AG09319 (cell line): ENCODE data around the gene LRFN3.

Source experiments
- DNase-seq: peaks from one replicate; pipeline ENCODE4 v3.0.0-alpha.2; 2010; ENCODE audit warnings: low read depth; ENCODE audit errors: extremely low read depth
- TF ChIP-seq, protein P1 (sequence below): IDR thresholded peaks from 2 replicates; pipeline ENCODE4 v1.5.1; 2011; ENCODE audit warnings: low read depth, mild to moderate bottlenecking, inconsistent platforms, low read length, moderate library complexity

Gene LRFN3

GRCh38 chr19:35983177-35983576 is 47.0 kb downstream of the LRFN3 start:
- no peak for DNase-seq
- TF ChIP-seq, protein P1, sequence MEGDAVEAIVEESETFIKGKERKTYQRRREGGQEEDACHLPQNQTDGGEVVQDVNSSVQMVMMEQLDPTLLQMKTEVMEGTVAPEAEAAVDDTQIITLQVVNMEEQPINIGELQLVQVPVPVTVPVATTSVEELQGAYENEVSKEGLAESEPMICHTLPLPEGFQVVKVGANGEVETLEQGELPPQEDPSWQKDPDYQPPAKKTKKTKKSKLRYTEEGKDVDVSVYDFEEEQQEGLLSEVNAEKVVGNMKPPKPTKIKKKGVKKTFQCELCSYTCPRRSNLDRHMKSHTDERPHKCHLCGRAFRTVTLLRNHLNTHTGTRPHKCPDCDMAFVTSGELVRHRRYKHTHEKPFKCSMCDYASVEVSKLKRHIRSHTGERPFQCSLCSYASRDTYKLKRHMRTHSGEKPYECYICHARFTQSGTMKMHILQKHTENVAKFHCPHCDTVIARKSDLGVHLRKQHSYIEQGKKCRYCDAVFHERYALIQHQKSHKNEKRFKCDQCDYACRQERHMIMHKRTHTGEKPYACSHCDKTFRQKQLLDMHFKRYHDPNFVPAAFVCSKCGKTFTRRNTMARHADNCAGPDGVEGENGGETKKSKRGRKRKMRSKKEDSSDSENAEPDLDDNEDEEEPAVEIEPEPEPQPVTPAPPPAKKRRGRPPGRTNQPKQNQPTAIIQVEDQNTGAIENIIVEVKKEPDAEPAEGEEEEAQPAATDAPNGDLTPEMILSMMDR, result no peak

- TF ChIP-seq, protein P1, result no peak
These were observed 49.9 kb downstream of the LRFN3 start for GRCh38 chr19:35986111-35986510.

DNA sequence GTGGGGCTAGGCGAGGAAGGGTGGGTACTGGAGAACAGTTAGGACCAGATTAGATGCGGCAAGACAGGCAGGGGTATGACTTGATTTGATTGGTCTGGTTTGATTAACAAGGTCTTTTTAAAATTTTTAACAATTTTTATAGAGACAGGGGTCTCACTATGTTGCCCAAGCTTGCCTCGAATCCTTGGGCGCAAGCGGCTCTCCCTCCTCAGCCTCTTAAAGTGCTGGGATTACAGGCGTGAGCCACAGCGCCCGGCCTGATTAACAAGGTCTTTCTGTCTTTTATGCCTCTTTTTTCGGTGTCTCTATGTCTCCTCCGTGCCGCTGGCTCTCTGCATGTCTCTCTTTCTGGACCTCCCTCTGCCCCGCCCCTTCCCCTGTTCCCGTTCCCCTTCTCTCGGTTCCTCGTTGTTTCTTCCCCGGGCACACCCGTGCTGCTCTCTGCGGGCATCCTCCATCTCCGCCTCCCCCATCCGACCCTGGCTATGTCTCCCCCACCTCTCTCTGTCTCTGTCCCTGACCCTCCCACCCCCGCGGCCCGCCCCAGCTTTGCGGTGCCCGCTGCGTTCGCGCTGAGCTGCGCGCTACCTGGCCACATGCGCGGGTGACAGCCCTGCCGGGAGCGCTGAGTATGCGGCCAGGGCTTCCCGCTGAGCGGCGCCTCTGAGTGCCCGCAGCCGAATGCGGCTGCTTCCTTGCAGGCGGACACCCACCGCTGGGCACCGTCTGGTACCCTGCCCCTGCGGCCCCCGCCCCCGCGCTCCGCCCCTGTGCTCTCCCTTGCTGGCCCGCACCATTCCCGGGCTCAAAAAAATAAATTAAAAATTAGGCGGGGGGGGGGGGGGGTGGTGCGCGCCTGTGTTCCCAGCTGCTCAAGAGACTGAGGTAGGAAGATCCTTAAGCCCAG is 50.7 kb downstream of the LRFN3 start:
- no peak for DNase-seq
- TF ChIP-seq, protein P1, result no peak

More at GRCh38 chr19:35986111-35986510, 49.9 kb downstream of the LRFN3 start:
- no peak for DNase-seq

DNA sequence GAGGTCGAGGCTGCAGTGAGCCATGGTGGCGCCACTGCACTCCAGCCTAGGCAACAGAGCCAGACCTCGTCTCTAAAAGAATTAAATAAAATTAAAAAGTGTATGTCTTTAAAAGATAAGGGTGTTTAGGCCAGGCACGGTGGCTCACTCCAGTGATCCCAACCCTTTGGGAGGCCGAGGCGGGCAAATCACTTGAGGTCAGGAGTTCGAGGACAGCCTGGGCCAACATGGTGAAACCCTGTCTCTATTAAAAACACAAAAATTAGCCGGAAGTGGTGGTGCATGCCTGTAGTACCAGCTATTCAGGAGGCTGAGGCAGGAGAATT is 51.4 kb downstream of the LRFN3 start:
- TF ChIP-seq, protein P1, result no peak
- no peak for DNase-seq

DNA sequence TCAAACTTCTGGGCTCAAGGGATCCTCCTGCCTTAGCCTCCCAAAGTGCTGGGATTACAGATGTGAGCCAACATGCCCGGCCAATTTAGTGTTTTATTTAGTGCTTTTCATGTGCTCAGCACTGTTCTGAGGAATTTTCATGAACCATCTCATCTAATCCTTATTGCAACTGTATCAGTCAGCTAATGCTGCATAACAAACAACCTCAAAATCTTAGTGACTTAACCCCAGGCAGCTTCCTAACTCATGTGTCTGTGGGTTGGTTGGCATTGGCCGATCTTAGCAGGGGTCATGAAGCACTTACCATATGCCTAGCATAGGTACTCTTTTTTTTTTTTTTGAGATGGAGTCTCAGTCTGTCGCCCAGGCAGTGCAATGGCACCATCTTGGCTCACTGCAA is 52.6 kb downstream of the LRFN3 start:
- TF ChIP-seq, protein P1, result no peak
- no peak for DNase-seq

DNA sequence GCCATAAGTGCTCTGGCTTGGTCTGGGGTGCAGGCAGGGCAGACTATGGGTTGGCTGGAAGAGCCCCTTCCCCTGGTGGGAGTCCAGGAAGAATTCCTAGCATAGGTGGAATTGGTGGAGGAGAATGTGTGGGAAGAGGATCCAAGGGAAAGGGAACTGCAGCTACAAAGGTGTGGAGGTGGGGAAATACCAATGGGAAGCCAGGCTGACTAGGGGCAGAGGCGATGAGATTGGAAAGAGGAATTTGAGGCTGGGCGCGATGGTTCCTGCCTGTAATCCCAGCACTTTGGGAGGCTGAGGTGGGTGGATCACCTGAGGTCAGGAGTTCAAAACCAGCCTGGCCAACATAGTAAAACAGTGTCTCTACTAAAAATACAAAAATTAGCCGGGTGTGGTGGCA is 54.0 kb downstream of the LRFN3 start:
- DNase-seq, result no peak
- TF ChIP-seq, protein P1, result no peak
